Body of pancreas (tissue), 4 donors: ENCODE results near the gene CPOX. TPM values are rescaled to one million over a fixed set of nuclear protein-coding genes. Genes with fewer than 3 reads are reported as not detected.

ENCODE experiments used
- ATAC-seq: fragments of 150-250 bp; one replicate; pipeline ENCODE4 v1.9.1; 2016
- DNase-seq, 4 donors: peaks; one replicate each; pipeline ENCODE4 v3.0.0-alpha.2; 2019
- H3K27ac ChIP-seq, 4 donors: fragments of 200-600 bp; sonication (generic); 1 replicate in 3 of 4; 2 replicates in 1 of 4; pipeline versions ENCODE4 v1.5.1 to v1.6.1; 2016 to 2019; ENCODE audit warnings: mild to moderate bottlenecking in 1 of 4, mixed read lengths in 1 of 4, moderate library complexity in 1 of 4
- H3K27me3 ChIP-seq, 2 donors: fragments of 200-600 bp; sonication (generic); one replicate each; pipeline ENCODE4 v1.6.0; 2016; ENCODE audit warnings: mild to moderate bottlenecking in 1 of 2
- H3K36me3 ChIP-seq, 2 donors: fragments of 200-600 bp; sonication (generic); replicated peaks in 1 of 2; 2 replicates each; pipeline ENCODE4 v1.5.1; 2016; ENCODE audit warnings: low read depth in 2 of 2; ENCODE audit not compliant: insufficient read depth in 1 of 2
- H3K4me1 ChIP-seq: fragments of 200-600 bp; sonication (generic); one replicate; pipeline ENCODE4 v1.6.0; 2016
- H3K4me3 ChIP-seq, 2 donors: fragments of 200-600 bp; sonication (generic); 1 replicate in 1 of 2; 2 replicates in 1 of 2; pipeline ENCODE4 v1.5.1; 2016 to 2019
- H3K9me3 ChIP-seq, 3 donors: fragments of 200-600 bp; sonication (generic); 1 replicate in 2 of 3; 2 replicates in 1 of 3; pipeline ENCODE4 v1.5.1; 2016
- CTCF ChIP-seq, 7 experiments: fragments of 450-650 bp in 4 of 7; fragments of 200-600 bp in 3 of 7; sonication (generic) in 3 of 7; IDR thresholded peaks; one replicate each; pipeline ENCODE4 v1.5.1; 2016 to 2019; ENCODE audit warnings: antibody characterized with exemption in 7 of 7
- POLR2A ChIP-seq, 3 donors: fragments of 450-650 bp; IDR thresholded peaks; one replicate each; pipeline ENCODE4 v1.6.1; 2016; ENCODE audit warnings: antibody characterized with exemption in 3 of 3, mild to moderate bottlenecking in 2 of 3
- WGBS, 2 donors: methylation state at CpG; one replicate each; pipeline ENCODE4 v1.1.5; 2017; 5-methylcytosine and 5-hydroxymethylcytosine counted together
- intact Hi-C: fragments of 100-400 bp; cut with DNase I; formaldehyde crosslinking; loops from one replicate; pipeline ENCODE4 v1.15.1; 2023
- total RNA-seq, 2 donors: library from RNA; depleted of rRNA; stranded (reverse); fragments of >200 nt; gene quantifications; one replicate each; pipeline ENCODE4 v1.1.0, GENCODE V29; 2016

The CPOX gene
- total RNA-seq, 2 donors from 2014 or later = 14.8 to 25.4 TPM

- Histone ChIP-seq H3K36me3 (peaks cover 0 to 4% of the 10 kb centered on the region in 2 donors), H3K9me3 (no peaks in the 10 kb centered on the region), H3K27ac (no peak overlapping the region), H3K4me3 (no peak overlapping the region), H3K4me1 (peaks cover 8% of the 10 kb centered on the region), H3K27me3 (no peaks in the 10 kb centered on the region)
- ATAC-seq = no peak
- TF ChIP-seq CTCF (IDR thresholded peaks at IDR 0.05) = no peak
- TF ChIP-seq POLR2A (IDR thresholded peaks at IDR 0.05) = no peak
- no peak for DNase-seq
- WGBS, 2 donors = 68 to 71% methylated on average over 2 of the region's 2 CpGs
- intact Hi-C loops = no loop called here
Measured at GRCh38 chr3:98589331-98590036, 3.9 kb downstream of the CPOX start.

GRCh38 chr3:98588065-98588464 is 5.3 kb downstream of the CPOX start:
- no peaks in the 10 kb centered on the region for H3K27me3 ChIP-seq
- intact Hi-C loops = no loop called here
- TF ChIP-seq CTCF (IDR thresholded peaks at IDR 0.05) (no peak), POLR2A (IDR thresholded peaks at IDR 0.05) (no peak)

GRCh38 chr3:98587654-98588053 is 5.8 kb downstream of the CPOX start:
- ATAC-seq (no peak), DNase-seq (no peak)
- Histone ChIP-seq H3K27ac (no peak overlapping the region), H3K27me3 (no peaks in the 10 kb centered on the region), H3K9me3 (no peaks in the 10 kb centered on the region), H3K4me1 (peaks cover 8% of the 10 kb centered on the region), H3K36me3 (peaks cover 0 to 4% of the 10 kb centered on the region in 2 donors), H3K4me3 (no peak overlapping the region)
- no peak for TF ChIP-seq CTCF (IDR thresholded peaks at IDR 0.05)
- TF ChIP-seq POLR2A (IDR thresholded peaks at IDR 0.05) = no peak
- intact Hi-C loops = no loop called here
- 55 to 57% methylated on average over 2 of the region's 2 CpGs for WGBS, 2 donors

More at GRCh38 chr3:98588065-98588464, 5.3 kb downstream of the CPOX start:
- ATAC-seq (no peak), DNase-seq (no peak)
- no peaks in the 10 kb centered on the region for H3K9me3 ChIP-seq
- H3K36me3 ChIP-seq = peaks cover 0 to 4% of the 10 kb centered on the region in 2 donors
- H3K4me1 ChIP-seq = peaks cover 8% of the 10 kb centered on the region
- no peak overlapping the region for H3K27ac ChIP-seq
- H3K4me3 ChIP-seq = no peak overlapping the region

- no peaks in the 10 kb centered on the region for H3K27me3 ChIP-seq
- ATAC-seq (no peak), DNase-seq (no peak)
- peaks cover 0 to 7% of the 10 kb centered on the region in 2 donors for H3K36me3 ChIP-seq
- TF ChIP-seq CTCF (IDR thresholded peaks at IDR 0.05) (no peak), POLR2A (IDR thresholded peaks at IDR 0.05) (no peak)
- WGBS, 2 donors = 82 to 96% methylated on average over 2 of the region's 2 CpGs
- H3K4me1 ChIP-seq = no peaks in the 10 kb centered on the region
- no peak overlapping the region for H3K4me3 ChIP-seq
- no peak overlapping the region for H3K27ac ChIP-seq
- intact Hi-C loops = no loop called here
- H3K9me3 ChIP-seq = no peaks in the 10 kb centered on the region
Measured at GRCh38 chr3:98584547-98584946, 8.9 kb downstream of the CPOX start.

GRCh38 chr3:98583766-98584165 is 9.6 kb downstream of the CPOX start:
- H3K27me3 ChIP-seq = no peaks in the 10 kb centered on the region
- no peak overlapping the region for H3K4me3 ChIP-seq
- intact Hi-C loops = no loop called here
- H3K4me1 ChIP-seq = no peaks in the 10 kb centered on the region
- no peaks in the 10 kb centered on the region for H3K9me3 ChIP-seq
- peaks cover 0 to 7% of the 10 kb centered on the region in 2 donors for H3K36me3 ChIP-seq
- WGBS, 2 donors = 90 to 94% methylated on average over 4 of the region's 4 CpGs
- ATAC-seq (no peak), DNase-seq (no peak)
- no peak for TF ChIP-seq POLR2A (IDR thresholded peaks at IDR 0.05)
- H3K27ac ChIP-seq = no peak overlapping the region
